NOMO-1 treated with DMSO at 0.1 percent for 48 hours (cell line): ENCODE results near the gene CHCHD6.

Source experiments
- DNase-seq: peaks from one replicate; lab custom pipeline; 2025; ENCODE audit not compliant: unreplicated experiment; lab: John Stamatoyannopoulos, UW

CHCHD6 gene

DNA sequence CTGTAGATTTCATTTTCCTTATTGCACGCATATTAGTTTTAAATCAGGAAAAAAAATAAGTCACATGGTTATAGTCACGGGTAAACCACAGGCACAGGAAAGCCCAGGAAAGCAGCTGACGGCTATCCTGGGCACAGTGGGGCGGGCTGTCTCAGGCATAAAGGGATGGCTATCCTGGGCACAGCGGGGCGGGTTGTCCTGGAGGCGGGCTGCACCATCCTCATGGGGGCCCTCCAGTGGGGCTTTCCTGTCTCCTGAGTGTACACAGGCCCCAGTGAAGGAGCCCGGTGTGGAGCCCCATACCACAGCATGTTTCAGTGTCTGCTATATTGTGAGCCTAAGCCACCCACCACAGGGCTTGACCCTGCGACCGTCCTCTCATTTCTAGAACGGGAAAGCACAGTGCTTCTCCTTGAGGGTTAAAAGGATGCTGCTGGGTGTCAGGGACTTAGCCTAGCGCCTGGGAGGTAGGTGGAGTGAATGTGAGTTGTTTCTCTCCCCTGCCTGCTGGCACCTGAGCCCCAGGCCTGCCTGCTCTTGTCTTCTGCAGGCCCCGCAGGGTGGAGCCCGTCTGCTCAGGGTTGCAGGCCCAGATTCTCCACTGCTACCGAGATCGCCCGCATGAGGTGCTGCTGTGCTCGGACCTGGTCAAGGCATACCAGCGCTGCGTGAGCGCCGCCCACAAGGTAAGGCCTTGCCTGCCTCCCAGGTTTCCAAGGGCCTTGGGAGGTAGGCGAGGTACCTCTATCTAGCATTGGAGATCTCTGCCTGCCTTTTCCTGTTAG, 253.0 kb downstream of the CHCHD6 start:
- DNase-seq: no peak

GRCh38 chr3:126957776-126958637, 254.0 kb downstream of the CHCHD6 start:
- DNase-seq: no peak

GRCh38 chr3:126958638-126959085, 254.6 kb downstream of the CHCHD6 start:
- DNase-seq: no peak

- no peak for DNase-seq
Observed at GRCh38 chr3:126959136-126959920, 255.3 kb downstream of the CHCHD6 start.

GRCh38 chr3:126959921-126960603, 256.0 kb downstream of the CHCHD6 start:
- no peak for DNase-seq

GRCh38 chr3:126960604-126960995, 256.6 kb downstream of the CHCHD6 start:
- no peak for DNase-seq

- DNase-seq: no peak
Observed at GRCh38 chr3:126961191-126961790, 257.3 kb downstream of the CHCHD6 start.

- DNase-seq: no peak
Observed at GRCh38 chr3:126961791-126962461, 257.9 kb downstream of the CHCHD6 start.

DNA sequence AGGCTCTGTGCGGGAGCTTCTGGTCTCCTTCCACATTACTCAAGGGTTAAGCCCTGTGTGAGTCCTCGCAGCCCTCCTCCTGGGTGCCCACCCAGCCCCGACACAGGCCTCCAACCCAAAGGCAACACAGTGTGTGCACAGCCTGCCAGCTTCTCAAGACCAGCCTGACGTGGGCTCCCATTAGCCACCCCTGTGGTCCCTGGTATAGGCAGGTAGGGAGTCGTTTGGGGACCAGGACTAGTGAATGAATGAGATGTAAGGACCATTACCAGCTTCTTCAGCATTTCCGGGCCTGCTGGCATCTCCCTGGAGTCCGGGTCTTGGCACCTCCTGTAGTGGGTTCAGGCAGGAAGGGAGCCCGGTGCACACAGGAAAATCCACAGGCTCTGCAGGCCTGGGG, 258.7 kb downstream of the CHCHD6 start:
- no peak for DNase-seq

- no peak for DNase-seq
Observed at GRCh38 chr3:126963261-126964190, 259.5 kb downstream of the CHCHD6 start.

- no peak for DNase-seq
Observed at GRCh38 chr3:126964261-126964660, 260.2 kb downstream of the CHCHD6 start.

DNA sequence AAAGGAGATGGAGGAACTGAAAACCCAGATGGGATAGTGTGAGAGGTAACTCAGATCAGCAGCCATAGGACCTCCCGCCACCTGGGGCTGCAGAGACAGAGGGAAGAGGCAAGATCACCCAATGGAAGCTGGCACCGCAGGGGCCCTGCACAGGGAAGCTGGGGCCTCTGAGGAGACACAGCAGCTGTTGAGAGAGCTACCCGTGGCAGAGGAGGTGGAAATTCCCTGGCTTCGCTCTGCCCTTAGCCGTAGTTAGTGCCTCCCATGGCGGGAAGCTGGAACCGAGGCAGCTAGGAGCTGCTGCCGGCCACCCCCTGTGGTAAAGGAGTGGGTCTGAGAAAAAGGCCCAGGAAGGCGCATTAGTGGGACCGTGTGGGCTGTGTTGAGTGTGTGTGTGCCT, 260.9 kb downstream of the CHCHD6 start:
- DNase-seq: no peak

DNA sequence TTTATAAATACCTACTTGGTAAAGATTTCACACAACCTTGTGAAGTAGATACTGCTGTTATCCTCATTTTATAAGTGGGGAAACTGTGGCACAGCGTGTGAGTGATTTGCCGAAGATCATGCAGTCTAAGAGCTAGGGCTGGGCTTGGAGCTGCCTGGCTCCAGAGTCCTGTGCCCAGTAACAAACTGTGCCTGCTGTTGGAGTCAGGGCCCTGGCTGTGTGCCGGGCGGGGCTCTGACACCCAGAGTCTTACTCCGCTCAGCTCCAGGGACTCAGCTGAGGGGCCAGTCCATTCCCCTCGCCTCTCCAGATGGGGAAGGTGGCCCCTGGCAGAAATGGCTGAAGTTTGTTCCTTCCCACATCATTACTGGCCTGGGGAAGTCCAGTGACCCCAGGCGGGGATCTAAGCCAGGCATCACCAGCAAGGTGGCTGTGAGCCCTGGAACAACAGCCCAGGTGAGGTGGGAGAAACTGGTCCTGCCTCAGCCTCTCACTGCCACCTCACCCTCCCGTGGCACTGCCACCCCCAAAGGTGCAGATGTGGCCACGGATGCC, 261.6 kb downstream of the CHCHD6 start:
- DNase-seq: no peak

- no peak for DNase-seq
Observed at GRCh38 chr3:126967386-126967785, 263.3 kb downstream of the CHCHD6 start.

DNA sequence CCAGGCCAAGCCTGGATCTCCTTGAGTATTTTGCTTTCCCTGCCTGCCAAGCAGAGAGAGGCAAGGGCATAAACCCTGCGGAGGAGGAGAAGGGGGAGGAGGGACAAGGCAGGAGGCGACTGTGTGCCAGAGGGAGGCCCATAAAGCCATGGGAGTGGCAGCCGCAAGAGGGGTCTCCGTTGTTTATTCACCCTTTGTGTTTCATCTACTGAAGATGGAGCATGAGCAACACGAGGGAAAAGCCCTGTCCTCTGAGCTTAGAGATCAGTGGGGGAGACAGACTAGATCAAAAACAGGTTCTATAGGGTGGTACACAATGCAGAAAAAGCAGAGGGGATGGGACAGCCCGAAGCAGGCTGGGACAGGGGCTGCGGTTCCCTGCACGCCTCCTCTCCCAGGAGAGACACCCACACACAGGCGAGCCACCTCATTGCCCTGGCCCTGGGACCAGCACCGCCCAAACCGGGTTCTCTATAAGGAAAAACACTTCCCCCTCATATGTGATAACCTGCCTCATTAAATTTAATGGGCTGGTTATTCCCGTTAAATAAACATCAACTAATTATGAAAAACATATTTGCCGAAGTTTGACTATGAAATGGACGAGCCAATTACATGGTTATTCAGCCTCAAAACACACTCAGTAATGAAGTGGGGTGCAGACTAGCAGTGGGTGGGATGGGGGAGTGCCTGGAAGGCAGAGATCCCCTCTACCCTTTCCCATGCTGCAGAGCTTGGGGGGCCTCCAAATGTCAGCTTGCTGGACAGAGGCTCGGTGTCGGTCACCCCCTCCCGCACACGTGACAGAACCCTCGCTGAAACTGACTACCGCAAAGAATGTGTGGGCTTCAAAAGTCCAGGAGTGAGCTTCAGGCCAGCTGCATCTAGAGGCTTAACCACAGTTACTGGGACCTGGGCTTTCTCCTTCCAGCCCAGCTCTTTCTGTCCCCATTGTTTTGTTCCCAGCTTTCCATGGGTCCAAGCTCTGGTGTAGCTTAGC, 264.7 kb downstream of the CHCHD6 start:
- DNase-seq: no peak

DNA sequence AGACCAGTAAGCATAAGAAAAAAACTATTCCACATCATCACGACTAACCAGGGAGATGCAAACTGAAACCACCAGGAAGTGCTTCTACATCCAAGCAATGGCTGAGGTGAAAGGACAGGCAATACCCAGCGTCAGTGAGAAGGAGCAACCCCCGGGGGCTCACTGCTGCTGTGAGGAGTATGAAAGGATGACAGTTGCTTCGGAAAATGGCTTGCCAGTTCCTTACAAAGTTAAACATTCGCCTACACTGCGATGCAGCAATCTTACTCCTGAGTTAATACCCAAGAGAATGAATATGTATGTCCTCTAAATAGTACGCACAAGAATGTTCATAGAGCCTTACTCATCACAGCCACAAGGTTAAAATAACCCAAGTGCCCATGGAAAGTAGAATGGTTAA, 265.5 kb downstream of the CHCHD6 start:
- no peak for DNase-seq

GRCh38 chr3:126970101-126970500, 266.1 kb downstream of the CHCHD6 start:
- DNase-seq: no peak
